Cardiac muscle cell (in vitro differentiated cells and primary cell): Measurements from ENCODE around the gene STAG3. TPM values are rescaled to one million over a fixed set of nuclear protein-coding genes. Genes with fewer than 3 reads are reported as not detected.
"Not testable (repeated sequence)": the region's sequence is repeated elsewhere in the genome, so short reads cannot be mapped to it uniquely, and the experiment has no call there.

Experiments used
- DNase-seq, 2 donors: peaks; one replicate each; pipeline versions ENCODE4 v3.0.0 to v3.0.0-alpha.2; 2010 to 2017; ENCODE audit warnings: low read depth in 1 of 2, low spot score in 1 of 2
- H3K27ac ChIP-seq: fragments of 200-600 bp; sonication (generic); 2 replicates; pipeline ENCODE4 v1.5.1; 2016
- H3K27me3 ChIP-seq: fragments of 200-600 bp; sonication (generic); 2 replicates; pipeline ENCODE4 v1.6.0; 2016; ENCODE audit warnings: control low read depth
- H3K36me3 ChIP-seq: fragments of 200-600 bp; sonication (generic); 2 replicates; pipeline ENCODE4 v1.5.1; 2016; ENCODE audit warnings: control low read depth
- H3K4me1 ChIP-seq: fragments of 200-600 bp; sonication (generic); 2 replicates; pipeline ENCODE4 v1.8.1; 2017; ENCODE audit warnings: low read depth, mild to moderate bottlenecking, mixed run types
- H3K4me3 ChIP-seq: fragments of 200-600 bp; sonication (generic); 2 replicates; pipeline ENCODE4 v1.5.1; 2016; ENCODE audit warnings: mild to moderate bottlenecking
- H3K9me3 ChIP-seq: fragments of 200-600 bp; sonication (generic); 2 replicates; pipeline ENCODE4 v1.5.1; 2017; ENCODE audit warnings: low read depth, mild to moderate bottlenecking, control low read depth
- CTCF ChIP-seq: IDR thresholded peaks from 2 replicates; pipeline ENCODE4 v1.5.1; 2012; ENCODE audit warnings: low read depth, mild to moderate bottlenecking, low read length
- polyA plus RNA-seq: library from polyadenylated mRNA; unstranded; fragments of >200 nt; fragmentation: Nextera tagmentation; extraction: Ambion mirVana; gene quantifications from 2 replicates; pipeline ENCODE4 v1.2.1, GENCODE V29; 2016
- total RNA-seq: library from RNA; depleted of rRNA; stranded (reverse); fragments of >200 nt; gene quantifications from 2 replicates; pipeline ENCODE4 v1.2.3, GENCODE V29; 2016

STAG3 gene
- total and polyA plus RNA-seq, 2 experiments from 2014 or later = 2.0 to 5.8 TPM

GRCh38 chr7:100220586-100221230, 43.0 kb downstream of the STAG3 start:
- Histone ChIP-seq H3K4me3 (no peak overlapping the region), H3K4me1 (no peaks in the 10 kb centered on the region), H3K27ac (no peak overlapping the region), H3K9me3 (no peaks in the 10 kb centered on the region), H3K36me3 (peaks cover 2% of the 10 kb centered on the region), H3K27me3 (no peaks in the 10 kb centered on the region)
- TF ChIP-seq CTCF = no peak
- no peak for DNase-seq

DNA sequence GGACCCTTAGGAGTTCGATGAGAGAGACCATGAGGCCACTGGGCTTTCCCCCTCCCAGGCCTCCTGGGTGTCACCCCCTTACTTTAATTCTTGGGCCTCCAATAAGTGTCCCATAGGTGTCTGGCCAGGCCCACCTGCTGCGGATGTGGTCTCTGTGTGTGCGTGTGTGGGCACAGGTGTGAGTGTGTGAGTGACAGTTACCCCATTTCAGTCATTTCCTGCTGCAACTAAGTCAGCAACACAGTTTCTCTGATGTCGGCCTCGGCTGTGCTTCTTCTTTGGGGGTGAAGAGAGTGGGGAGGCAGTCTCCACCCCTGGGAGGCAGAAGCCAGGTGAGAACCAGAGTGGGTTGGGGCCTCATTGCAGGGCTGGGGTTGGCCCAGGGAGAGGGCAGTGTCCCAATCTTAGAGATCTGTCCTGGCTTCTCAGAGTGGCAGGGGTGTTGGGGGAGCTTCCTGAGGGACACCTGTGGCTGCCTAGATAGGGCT, 43.6 kb downstream of the STAG3 start:
- Histone ChIP-seq H3K4me1 (peaks cover 4% of the 10 kb centered on the region), H3K9me3 (no peaks in the 10 kb centered on the region), H3K27me3 (no peaks in the 10 kb centered on the region), H3K4me3 (no peak overlapping the region), H3K27ac (no peak overlapping the region), H3K36me3 (peaks cover 2% of the 10 kb centered on the region)
- TF ChIP-seq CTCF = no peak
- DNase-seq = no peak

DNA sequence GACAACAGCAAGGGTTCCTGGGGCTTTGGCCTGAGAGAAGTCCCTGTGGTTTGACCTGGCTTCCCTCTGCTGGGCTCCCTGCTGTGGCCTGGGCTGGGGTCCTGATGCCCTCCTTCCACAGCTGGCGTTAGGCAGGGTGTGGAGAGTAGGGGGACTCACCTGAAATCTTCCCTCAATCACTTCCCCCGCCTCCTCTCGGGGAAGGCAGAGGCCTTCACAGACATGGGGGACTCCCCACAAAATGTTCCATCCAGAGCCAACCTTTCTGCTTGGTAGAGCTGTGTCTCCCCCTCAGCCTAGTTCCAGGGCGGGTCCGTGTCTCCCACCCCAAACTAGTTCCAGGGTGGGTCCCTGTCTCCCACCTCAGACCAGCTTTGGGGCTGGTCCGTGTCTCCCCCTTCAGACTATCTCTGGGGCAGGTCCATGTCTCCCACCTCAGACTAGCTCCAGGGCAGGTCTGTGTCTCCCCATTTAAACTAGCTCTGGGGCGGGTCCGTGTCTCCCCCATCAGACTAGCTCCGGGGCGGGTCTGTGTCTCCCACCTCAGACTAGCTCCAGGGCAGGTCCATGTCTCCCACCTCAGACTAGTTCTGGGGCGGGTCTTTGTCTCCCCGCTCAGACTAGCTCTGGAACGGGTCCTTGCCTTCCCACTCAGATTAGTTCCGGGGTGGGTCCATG, 44.2 kb downstream of the STAG3 start:
- DNase-seq = no peak

GRCh38 chr7:100222445-100223132, 44.9 kb downstream of the STAG3 start:
- Histone ChIP-seq H3K9me3 (no peaks in the 10 kb centered on the region), H3K36me3 (peaks cover 2% of the 10 kb centered on the region), H3K27me3 (no peaks in the 10 kb centered on the region), H3K4me3 (no peak overlapping the region), H3K4me1 (peaks cover 4% of the 10 kb centered on the region), H3K27ac (no peak overlapping the region)
- no peak for DNase-seq
- TF ChIP-seq CTCF = no peak

More for the DNA sequence above, 44.2 kb downstream of the STAG3 start:
- TF ChIP-seq CTCF = no peak
- Histone ChIP-seq H3K4me1 (peaks cover 4% of the 10 kb centered on the region), H3K4me3 (no peak overlapping the region), H3K27me3 (no peaks in the 10 kb centered on the region), H3K9me3 (no peaks in the 10 kb centered on the region), H3K27ac (no peak overlapping the region), H3K36me3 (peaks cover 2% of the 10 kb centered on the region)

GRCh38 chr7:100223376-100223927, 45.7 kb downstream of the STAG3 start:
- DNase-seq, H3K27ac ChIP-seq, H3K4me3 ChIP-seq, H3K27me3 ChIP-seq, H3K36me3 ChIP-seq, H3K4me1 ChIP-seq, H3K9me3 ChIP-seq: not testable (repeated sequence)

DNA sequence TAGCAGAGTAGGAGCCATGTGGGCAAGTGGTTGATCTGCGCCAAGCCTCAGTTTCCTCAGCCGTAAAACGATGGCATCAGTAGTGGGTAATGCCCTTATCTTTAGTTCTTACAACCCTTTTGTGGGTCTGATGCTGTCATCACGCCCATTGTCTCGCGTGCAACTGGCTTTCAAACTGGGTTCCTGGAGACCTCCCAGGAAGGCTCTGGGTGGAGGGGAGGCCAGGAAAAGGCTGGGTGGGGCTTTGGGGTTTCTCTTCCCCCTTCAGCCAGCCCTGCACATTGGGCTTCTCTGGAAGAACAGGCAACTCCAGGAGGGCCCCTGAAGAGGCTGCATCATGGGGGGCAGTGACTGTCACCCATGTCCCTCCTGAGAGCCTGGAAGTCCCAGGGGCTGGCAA, 47.2 kb downstream of the STAG3 start:
- DNase-seq = not testable (repeated sequence)

GRCh38 chr7:100234660-100235317, 57.1 kb downstream of the STAG3 start:
- not testable (repeated sequence) for H3K9me3 ChIP-seq, H3K27ac ChIP-seq, H3K4me3 ChIP-seq, H3K4me1 ChIP-seq, H3K27me3 ChIP-seq, H3K36me3 ChIP-seq, DNase-seq

More for the DNA sequence above, 47.2 kb downstream of the STAG3 start:
- H3K27me3 ChIP-seq, H3K4me1 ChIP-seq, H3K9me3 ChIP-seq, H3K4me3 ChIP-seq, H3K27ac ChIP-seq, H3K36me3 ChIP-seq: not testable (repeated sequence)

DNA sequence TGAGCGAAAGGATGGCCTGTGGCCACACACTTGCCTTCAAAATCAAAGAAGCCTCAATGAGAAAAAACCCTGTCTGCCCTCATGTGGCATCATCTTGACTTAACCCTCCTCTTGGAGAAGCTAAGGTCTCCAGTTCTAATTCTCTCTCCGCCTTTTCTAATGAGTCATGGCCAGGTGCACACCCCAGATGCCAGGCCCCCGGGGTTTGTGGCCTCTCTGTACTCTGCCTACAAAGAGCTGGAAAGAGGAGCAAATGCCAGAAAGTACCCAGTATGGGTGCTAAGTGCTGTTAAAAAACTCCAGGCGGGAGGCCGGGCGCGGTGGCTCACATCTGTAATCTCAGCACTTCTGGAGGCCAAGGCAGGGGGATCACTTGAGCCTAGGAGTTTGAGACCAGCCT, 62.3 kb downstream of the STAG3 start:
- not testable (repeated sequence) for H3K9me3 ChIP-seq, H3K27ac ChIP-seq, DNase-seq, H3K36me3 ChIP-seq, H3K27me3 ChIP-seq, H3K4me1 ChIP-seq, H3K4me3 ChIP-seq

DNA sequence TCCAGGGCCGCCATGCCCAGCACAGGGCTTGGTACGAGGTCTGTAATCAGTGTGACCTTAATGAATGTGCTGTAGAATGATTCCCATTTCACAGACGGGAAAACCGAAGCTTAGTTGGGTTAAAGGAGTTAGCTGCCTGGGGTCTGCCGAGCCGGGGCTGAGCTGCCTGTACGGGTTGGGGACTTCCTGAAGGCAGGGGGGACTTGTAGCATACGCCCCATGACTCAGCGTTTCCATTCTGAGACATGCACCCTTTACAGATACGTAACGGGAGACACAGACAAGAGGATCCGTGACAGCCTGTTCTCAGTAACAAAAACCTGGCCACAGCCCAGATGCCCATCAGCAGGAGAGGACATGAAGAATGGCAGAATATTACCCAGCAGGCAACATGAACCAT, 65.7 kb downstream of the STAG3 start:
- H3K9me3 ChIP-seq, H3K27me3 ChIP-seq, H3K36me3 ChIP-seq, H3K27ac ChIP-seq, H3K4me1 ChIP-seq, H3K4me3 ChIP-seq: not testable (repeated sequence)
- peak in 1 of 2 donors; percentile 12 for DNase-seq
